ENCODE measurements around the gene CCDC81. TPM values are rescaled to one million over a fixed set of nuclear protein-coding genes. Genes with fewer than 3 reads are reported as not detected.

The CCDC81 gene
- polyA plus RNA-seq, 3 donors = 0.11 to 0.31 (median 0.24) TPM

GRCh38 chr11:86447763-86448480 lies 73.2 kb downstream of the CCDC81 start:
- Mint-ChIP-seq H3K4me1 (no peaks in the 10 kb centered on the region), H3K4me3 (no peak overlapping the region), H3K27ac (no peak overlapping the region), H3K27me3 (ENCODE audit: low read depth in 3 of 3) (peaks cover 0 to 1% (median 0%) of the 10 kb centered on the region in 3 donors), H3K36me3 (no peaks in the 10 kb centered on the region), H3K9me3 (peaks cover 0 to 1% (median 0%) of the 10 kb centered on the region in 7 donors)
- Histone ChIP-seq H3K4me1 (ENCODE audit: control insufficient read depth in 1 of 2, insufficient read depth in 2 of 2, low read length in 2 of 2) (no peaks in the 10 kb centered on the region), H3K4me3 (replicated peaks in 1 of 3; ENCODE audit: low read depth in 2 of 3, low read length in 3 of 3) (no peak overlapping the region), H3K4me2 (replicated peaks; ENCODE audit: extremely low read depth, low read length, poor library complexity, severe bottlenecking) (no peak overlapping the region), H4K20me1 (ENCODE audit: insufficient read depth, low read length) (no peaks in the 10 kb centered on the region), H3K27me3 (ENCODE audit: control insufficient read depth in 2 of 2, insufficient read depth in 2 of 2, low read length in 2 of 2) (no peaks in the 10 kb centered on the region), H3K36me3 (replicated peaks in 1 of 2; ENCODE audit: control insufficient read depth in 1 of 2, insufficient read depth in 2 of 2, low read length in 2 of 2) (no peaks in the 10 kb centered on the region), H3K27ac (ENCODE audit: low read depth in 1 of 2, low read length in 2 of 2) (no peak overlapping the region), H3K79me2 (ENCODE audit: insufficient read depth, low read length) (no peaks in the 10 kb centered on the region), H3K9ac (ENCODE audit: insufficient read depth, low read length, poor library complexity, severe bottlenecking) (no peak overlapping the region), H3K9me3 (replicated peaks in 1 of 2; ENCODE audit: control insufficient read depth in 1 of 2, insufficient read depth in 1 of 2, low read length in 2 of 2) (no peaks in the 10 kb centered on the region), H2AFZ (ENCODE audit: insufficient read depth, low read depth, low read length, poor library complexity, severe bottlenecking) (no peak overlapping the region)
- intact Hi-C loops (cut with micrococcal nuclease) = no loop called here
- DNase-seq = no peak
- TF ChIP-seq, protein P1, sequence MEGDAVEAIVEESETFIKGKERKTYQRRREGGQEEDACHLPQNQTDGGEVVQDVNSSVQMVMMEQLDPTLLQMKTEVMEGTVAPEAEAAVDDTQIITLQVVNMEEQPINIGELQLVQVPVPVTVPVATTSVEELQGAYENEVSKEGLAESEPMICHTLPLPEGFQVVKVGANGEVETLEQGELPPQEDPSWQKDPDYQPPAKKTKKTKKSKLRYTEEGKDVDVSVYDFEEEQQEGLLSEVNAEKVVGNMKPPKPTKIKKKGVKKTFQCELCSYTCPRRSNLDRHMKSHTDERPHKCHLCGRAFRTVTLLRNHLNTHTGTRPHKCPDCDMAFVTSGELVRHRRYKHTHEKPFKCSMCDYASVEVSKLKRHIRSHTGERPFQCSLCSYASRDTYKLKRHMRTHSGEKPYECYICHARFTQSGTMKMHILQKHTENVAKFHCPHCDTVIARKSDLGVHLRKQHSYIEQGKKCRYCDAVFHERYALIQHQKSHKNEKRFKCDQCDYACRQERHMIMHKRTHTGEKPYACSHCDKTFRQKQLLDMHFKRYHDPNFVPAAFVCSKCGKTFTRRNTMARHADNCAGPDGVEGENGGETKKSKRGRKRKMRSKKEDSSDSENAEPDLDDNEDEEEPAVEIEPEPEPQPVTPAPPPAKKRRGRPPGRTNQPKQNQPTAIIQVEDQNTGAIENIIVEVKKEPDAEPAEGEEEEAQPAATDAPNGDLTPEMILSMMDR (IDR thresholded peaks at IDR 0.05) = no peak
- 0% methylated on average over 1 of the region's 3 CpGs for WGBS (ENCODE audit: insufficient coverage)

- intact Hi-C loops (cut with micrococcal nuclease) = no loop called here
- no peaks in the 10 kb centered on the region for H3K27me3 ChIP-seq (ENCODE audit: control insufficient read depth in 2 of 2, insufficient read depth in 2 of 2, low read length in 2 of 2)
- peaks cover 13% of the 10 kb centered on the region for H3K4me1 Mint-ChIP-seq
Measured at GRCh38 chr11:86449993-86450629, 75.4 kb downstream of the CCDC81 start.

More at GRCh38 chr11:86449993-86450629, 75.4 kb downstream of the CCDC81 start:
- Histone ChIP-seq H3K4me2 (replicated peaks; ENCODE audit: extremely low read depth, low read length, poor library complexity, severe bottlenecking) (no peak overlapping the region), H4K20me1 (ENCODE audit: insufficient read depth, low read length) (no peaks in the 10 kb centered on the region), H3K4me3 (replicated peaks in 1 of 3; ENCODE audit: low read depth in 2 of 3, low read length in 3 of 3) (no peak overlapping the region), H3K4me1 (ENCODE audit: control insufficient read depth in 1 of 2, insufficient read depth in 2 of 2, low read length in 2 of 2) (no peaks in the 10 kb centered on the region), H3K9me3 (replicated peaks in 1 of 2; ENCODE audit: control insufficient read depth in 1 of 2, insufficient read depth in 1 of 2, low read length in 2 of 2) (no peaks in the 10 kb centered on the region), H2AFZ (ENCODE audit: insufficient read depth, low read depth, low read length, poor library complexity, severe bottlenecking) (no peak overlapping the region), H3K27ac (ENCODE audit: low read depth in 1 of 2, low read length in 2 of 2) (no peak overlapping the region), H3K36me3 (replicated peaks in 1 of 2; ENCODE audit: control insufficient read depth in 1 of 2, insufficient read depth in 2 of 2, low read length in 2 of 2) (no peaks in the 10 kb centered on the region), H3K9ac (ENCODE audit: insufficient read depth, low read length, poor library complexity, severe bottlenecking) (no peak overlapping the region), H3K79me2 (ENCODE audit: insufficient read depth, low read length) (no peaks in the 10 kb centered on the region)
- H3K9me3 Mint-ChIP-seq = peaks cover 0 to 1% (median 0%) of the 10 kb centered on the region in 7 donors
- H3K36me3 Mint-ChIP-seq = no peaks in the 10 kb centered on the region
- H3K4me3 Mint-ChIP-seq = no peak overlapping the region
- DNase-seq = no peak
- no peak overlapping the region for H3K27ac Mint-ChIP-seq
- 96% methylated on average over 5 of the region's 5 CpGs for WGBS (ENCODE audit: insufficient coverage)
- TF ChIP-seq, protein P1 (IDR thresholded peaks at IDR 0.05) = no peak
- H3K27me3 Mint-ChIP-seq (ENCODE audit: low read depth in 3 of 3) = no peaks in the 10 kb centered on the region
